PC-9 (cell line): Measurements from ENCODE around the gene RFPL4AL1.

Experiments
- CTCF ChIP-seq: fragments of 200-600 bp; sonication (generic); conservative IDR thresholded peaks from 2 replicates; pipeline ENCODE4 v1.6.1; 2017; ENCODE audit warnings: mixed run types, antibody characterized with exemption, mild to moderate bottlenecking, moderate library complexity
- EZH2 ChIP-seq: fragments of 200-600 bp; sonication (generic); IDR thresholded peaks from 2 replicates; pipeline ENCODE4 v1.8.0; 2017; ENCODE audit warnings: antibody characterized with exemption, low read depth

DNA sequence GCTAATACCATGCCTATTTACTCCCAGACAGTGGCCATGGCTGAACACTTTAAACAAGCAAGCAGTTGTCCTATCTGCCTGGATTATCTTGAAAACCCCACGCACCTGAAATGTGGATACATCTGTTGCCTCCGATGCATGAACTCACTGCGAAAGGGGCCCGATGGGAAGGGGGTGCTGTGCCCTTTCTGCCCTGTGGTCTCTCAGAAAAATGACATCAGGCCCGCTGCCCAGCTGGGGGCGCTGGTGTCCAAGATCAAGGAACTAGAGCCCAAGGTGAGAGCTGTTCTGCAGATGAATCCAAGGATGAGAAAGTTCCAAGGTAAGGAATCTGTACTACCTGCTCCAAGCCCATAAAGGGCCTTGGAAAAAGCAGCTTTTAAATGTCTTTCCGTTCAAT is 8.6 kb downstream of the RFPL4AL1 start:
- TF ChIP-seq CTCF (peak; percentile 57; the same call in 1 of the 2 replicates), EZH2 (no peak)
